ENCODE data around the gene DCTN4.

DNA sequence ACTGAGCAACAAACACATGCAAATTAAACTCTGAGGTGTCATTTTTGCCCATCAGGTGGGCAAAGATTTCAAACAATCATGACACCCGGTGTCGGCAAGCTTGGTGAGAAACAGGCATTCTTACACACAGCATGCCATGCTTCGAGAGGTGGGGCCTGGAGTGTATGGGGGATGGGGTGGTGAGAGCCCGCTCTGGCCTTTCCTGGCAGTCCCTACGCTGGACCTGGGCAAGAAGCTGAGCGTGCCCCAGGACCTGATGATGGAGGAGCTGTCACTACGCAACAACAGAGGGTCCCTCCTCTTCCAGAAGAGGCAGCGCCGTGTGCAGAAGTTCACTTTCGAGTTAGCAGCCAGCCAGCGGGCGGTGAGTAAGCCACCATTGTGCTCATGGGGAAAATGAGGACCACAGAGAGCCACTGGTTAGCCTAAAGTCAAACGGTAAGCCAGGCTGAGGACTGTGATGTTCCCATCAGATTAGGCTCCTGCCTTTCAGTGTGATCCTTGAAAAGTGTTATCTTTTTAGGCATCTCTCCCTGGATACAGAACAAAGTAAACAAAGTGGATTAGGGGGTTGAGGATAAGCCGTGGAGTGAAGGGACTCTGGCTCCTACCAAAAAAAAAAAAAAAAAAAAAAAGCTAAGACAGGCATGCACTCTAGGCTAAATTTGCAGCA, 88.4 kb downstream of the DCTN4 start:
- TF ChIP-seq, protein P1, sequence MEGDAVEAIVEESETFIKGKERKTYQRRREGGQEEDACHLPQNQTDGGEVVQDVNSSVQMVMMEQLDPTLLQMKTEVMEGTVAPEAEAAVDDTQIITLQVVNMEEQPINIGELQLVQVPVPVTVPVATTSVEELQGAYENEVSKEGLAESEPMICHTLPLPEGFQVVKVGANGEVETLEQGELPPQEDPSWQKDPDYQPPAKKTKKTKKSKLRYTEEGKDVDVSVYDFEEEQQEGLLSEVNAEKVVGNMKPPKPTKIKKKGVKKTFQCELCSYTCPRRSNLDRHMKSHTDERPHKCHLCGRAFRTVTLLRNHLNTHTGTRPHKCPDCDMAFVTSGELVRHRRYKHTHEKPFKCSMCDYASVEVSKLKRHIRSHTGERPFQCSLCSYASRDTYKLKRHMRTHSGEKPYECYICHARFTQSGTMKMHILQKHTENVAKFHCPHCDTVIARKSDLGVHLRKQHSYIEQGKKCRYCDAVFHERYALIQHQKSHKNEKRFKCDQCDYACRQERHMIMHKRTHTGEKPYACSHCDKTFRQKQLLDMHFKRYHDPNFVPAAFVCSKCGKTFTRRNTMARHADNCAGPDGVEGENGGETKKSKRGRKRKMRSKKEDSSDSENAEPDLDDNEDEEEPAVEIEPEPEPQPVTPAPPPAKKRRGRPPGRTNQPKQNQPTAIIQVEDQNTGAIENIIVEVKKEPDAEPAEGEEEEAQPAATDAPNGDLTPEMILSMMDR (conservative IDR thresholded peaks at IDR 0.05; ENCODE audit: low read length) = no peak
- TF ChIP-seq EZH2phosphoT487 (IDR thresholded peaks at IDR 0.05; ENCODE audit: borderline replicate concordance, low read depth, low read length) = no peak
